ENCODE results near the gene KRT38.
A peak's percentile ranks its signal among the peaks of the same experiment; 100 is the strongest.

Gene KRT38

GRCh38 chr17:41394254-41394996 is 46.4 kb downstream of the KRT38 start:
- H3K4me3 ChIP-seq (replicated peaks in 1 of 2; ENCODE audit: low read depth in 2 of 2, low read length in 2 of 2): no peak overlapping the region
- no peak for TF ChIP-seq CTCF (IDR thresholded peaks at IDR 0.05; ENCODE audit: low read depth, low read length)
- no peak for DNase-seq (ENCODE audit: low read depth in 2 of 2)

- H3K4me3 ChIP-seq (replicated peaks in 1 of 2; ENCODE audit: low read depth in 2 of 2, low read length in 2 of 2): no peak overlapping the region
- no peak for TF ChIP-seq CTCF (IDR thresholded peaks at IDR 0.05; ENCODE audit: low read depth, low read length)
- no peak for DNase-seq (ENCODE audit: low read depth in 2 of 2)
Measured at GRCh38 chr17:41393826-41394225, 47.0 kb downstream of the KRT38 start.

GRCh38 chr17:41393294-41393693 is 47.5 kb downstream of the KRT38 start:
- DNase-seq (ENCODE audit: low read depth in 2 of 2): peak in 1 of 2 donors; percentile 59
- no peak for TF ChIP-seq CTCF (IDR thresholded peaks at IDR 0.05; ENCODE audit: low read depth, low read length)
- no peak overlapping the region for H3K4me3 ChIP-seq (replicated peaks in 1 of 2; ENCODE audit: low read depth in 2 of 2, low read length in 2 of 2)

- peak in 1 of 2 donors; percentile 50 for DNase-seq (ENCODE audit: low read depth in 2 of 2)
- H3K4me3 ChIP-seq (replicated peaks in 1 of 2; ENCODE audit: low read depth in 2 of 2, low read length in 2 of 2): no peak overlapping the region
- no peak for TF ChIP-seq CTCF (IDR thresholded peaks at IDR 0.05; ENCODE audit: low read depth, low read length)
Measured at GRCh38 chr17:41392278-41392677, 48.5 kb downstream of the KRT38 start.

- no peak for DNase-seq (ENCODE audit: low read depth in 2 of 2)
- TF ChIP-seq CTCF (IDR thresholded peaks at IDR 0.05; ENCODE audit: low read depth, low read length): no peak
- H3K4me3 ChIP-seq (replicated peaks in 1 of 2; ENCODE audit: low read depth in 2 of 2, low read length in 2 of 2): no peak overlapping the region
Measured at GRCh38 chr17:41391535-41391934, 49.2 kb downstream of the KRT38 start.

GRCh38 chr17:41390411-41390938 is 50.3 kb downstream of the KRT38 start:
- TF ChIP-seq CTCF (IDR thresholded peaks at IDR 0.05; ENCODE audit: low read depth, low read length): no peak
- no peak overlapping the region for H3K4me3 ChIP-seq (replicated peaks in 1 of 2; ENCODE audit: low read depth in 2 of 2, low read length in 2 of 2)
- DNase-seq (ENCODE audit: low read depth in 2 of 2): no peak
